ENCODE results near the gene C1orf116. TPM values are rescaled to one million over a fixed set of nuclear protein-coding genes. Genes with fewer than 3 reads are reported as not detected.

Gene C1orf116
- total and polyA plus RNA-seq, 12 donors: 0.07 to 1.5 (median 0.64) TPM

DNA sequence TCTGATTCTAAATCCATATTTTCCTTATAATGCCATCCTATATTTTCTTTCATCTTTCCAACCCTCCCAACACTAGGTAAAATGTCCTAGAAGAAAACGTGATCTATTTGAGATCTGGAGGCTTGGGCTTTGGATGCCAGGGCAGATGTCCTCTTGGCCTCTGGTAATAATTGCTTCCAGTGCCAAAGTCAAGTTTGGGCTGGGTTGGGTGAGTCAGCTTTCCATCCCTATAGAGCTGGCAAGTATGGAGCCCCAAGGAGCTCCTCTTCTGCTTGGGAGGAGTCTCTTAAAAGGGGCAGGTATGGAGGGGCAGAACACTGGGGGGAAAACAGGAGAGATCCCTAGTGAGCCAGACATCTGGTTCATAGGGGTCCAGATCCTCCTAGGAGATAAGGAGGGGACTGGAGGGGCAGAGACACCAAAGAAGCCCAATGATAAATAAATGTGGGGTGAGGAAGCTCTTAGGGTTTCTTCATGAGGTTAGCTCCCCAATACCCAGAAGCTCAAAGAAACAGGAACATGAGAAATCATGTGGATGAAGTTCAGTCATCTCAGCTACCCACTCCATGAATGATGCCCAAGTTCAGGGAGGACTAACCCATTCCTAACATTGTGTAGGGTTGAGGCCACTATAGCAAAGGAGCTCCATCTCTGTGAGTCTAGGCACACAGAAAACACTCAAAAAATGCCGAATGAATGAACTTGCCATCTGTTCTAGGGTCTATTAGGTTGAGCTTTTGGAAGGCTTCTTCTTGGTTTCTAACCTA, 3.5 kb downstream of the C1orf116 start:
- DNase-seq (no peak), ATAC-seq (no peak)
- intact Hi-C loops (cut with DNase I): no loop called here
- no peaks in the 10 kb centered on the region for H3K9me3 ChIP-seq
- no peak overlapping the region for H3K4me3 ChIP-seq
- 89 to 94% methylated on average over 2 of the region's 2 CpGs for WGBS, 2 donors
- peaks cover 0 to 16% (median 5%) of the 10 kb centered on the region in 7 donors for H3K27me3 ChIP-seq
- H3K4me1 ChIP-seq: peaks cover 2 to 47% (median 21%) of the 10 kb centered on the region in 9 donors
- no peaks in the 10 kb centered on the region for H3K36me3 ChIP-seq
- H3K27ac ChIP-seq: no peak overlapping the region
- TF ChIP-seq, protein P1, sequence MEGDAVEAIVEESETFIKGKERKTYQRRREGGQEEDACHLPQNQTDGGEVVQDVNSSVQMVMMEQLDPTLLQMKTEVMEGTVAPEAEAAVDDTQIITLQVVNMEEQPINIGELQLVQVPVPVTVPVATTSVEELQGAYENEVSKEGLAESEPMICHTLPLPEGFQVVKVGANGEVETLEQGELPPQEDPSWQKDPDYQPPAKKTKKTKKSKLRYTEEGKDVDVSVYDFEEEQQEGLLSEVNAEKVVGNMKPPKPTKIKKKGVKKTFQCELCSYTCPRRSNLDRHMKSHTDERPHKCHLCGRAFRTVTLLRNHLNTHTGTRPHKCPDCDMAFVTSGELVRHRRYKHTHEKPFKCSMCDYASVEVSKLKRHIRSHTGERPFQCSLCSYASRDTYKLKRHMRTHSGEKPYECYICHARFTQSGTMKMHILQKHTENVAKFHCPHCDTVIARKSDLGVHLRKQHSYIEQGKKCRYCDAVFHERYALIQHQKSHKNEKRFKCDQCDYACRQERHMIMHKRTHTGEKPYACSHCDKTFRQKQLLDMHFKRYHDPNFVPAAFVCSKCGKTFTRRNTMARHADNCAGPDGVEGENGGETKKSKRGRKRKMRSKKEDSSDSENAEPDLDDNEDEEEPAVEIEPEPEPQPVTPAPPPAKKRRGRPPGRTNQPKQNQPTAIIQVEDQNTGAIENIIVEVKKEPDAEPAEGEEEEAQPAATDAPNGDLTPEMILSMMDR (IDR thresholded peaks at IDR 0.05): no peak

DNA sequence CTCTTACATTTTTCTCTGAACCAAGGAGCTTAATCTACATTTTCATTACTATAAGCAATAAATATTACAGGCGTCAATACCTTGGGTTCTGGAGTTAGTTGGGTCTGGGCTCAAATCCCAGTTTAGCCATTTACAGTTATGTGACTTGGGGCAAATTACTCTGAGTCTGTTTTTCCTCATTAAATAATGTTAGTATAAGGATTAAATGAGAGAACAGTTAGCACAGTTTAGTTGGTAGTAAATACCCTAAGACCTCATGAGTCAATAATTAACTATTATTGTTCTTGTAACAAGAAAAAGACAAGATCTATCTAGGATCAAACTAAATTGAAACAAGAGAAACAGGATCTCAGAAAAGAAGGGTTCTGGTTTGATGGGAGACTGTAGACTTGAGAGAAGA, 4.6 kb downstream of the C1orf116 start:
- ATAC-seq (no peak), DNase-seq (no peak)
- H3K9me3 ChIP-seq: no peaks in the 10 kb centered on the region
- TF ChIP-seq, protein P1 (IDR thresholded peaks at IDR 0.05): no peak
- H3K27me3 ChIP-seq: peaks cover 0 to 16% (median 5%) of the 10 kb centered on the region in 7 donors
- WGBS, 2 donors: 90 to 93% methylated on average over 1 of the region's 1 CpG
- intact Hi-C loops (cut with DNase I): no loop called here
- peaks cover 2 to 57% (median 24%) of the 10 kb centered on the region in 9 donors for H3K4me1 ChIP-seq
- H3K27ac ChIP-seq: no peak overlapping the region
- no peaks in the 10 kb centered on the region for H3K36me3 ChIP-seq
- no peak overlapping the region for H3K4me3 ChIP-seq

DNA sequence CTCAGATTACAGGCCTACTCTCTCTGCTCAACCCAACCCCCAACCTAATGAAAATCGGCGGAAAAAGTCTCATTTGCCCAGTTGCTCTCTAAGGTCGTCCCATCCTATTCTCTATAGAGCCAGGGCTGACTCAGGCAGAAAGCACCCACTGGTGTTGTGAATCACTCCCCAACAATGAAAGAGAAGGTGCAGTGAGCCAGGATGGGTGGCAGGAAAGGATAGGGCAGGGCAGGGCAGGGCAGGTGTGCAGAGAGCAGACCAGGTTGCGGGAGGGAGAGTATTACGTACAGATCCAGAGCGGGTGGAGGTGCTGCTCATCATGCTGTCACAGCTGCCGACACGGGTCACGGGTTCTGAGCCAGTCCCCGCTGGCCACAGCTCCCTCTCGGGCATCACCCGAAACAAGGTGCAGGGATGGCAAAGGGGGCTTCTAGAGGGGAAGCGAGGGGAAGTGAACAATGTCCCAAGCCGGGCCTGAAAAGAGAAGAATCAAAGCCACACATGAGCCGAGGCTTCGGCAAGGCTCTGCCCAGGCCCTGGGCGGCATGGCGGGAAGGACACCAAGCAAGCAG, 5.3 kb downstream of the C1orf116 start:
- Histone ChIP-seq H3K9me3 (no peaks in the 10 kb centered on the region), H3K4me3 (no peak overlapping the region), H3K36me3 (no peaks in the 10 kb centered on the region), H3K27ac (peak overlapping the region in 2 of 10 donors; percentile 92 to 96), H3K27me3 (peaks cover 0 to 16% (median 5%) of the 10 kb centered on the region in 7 donors), H3K4me1 (peaks cover 2 to 58% (median 29%) of the 10 kb centered on the region in 9 donors)
- whole genome bisulfite sequencing, 2 donors: 93 to 97% methylated on average over 18 of the region's 18 CpGs
- DNase-seq (no peak), ATAC-seq (no peak)
- intact Hi-C loops (cut with DNase I): no loop called here
- TF ChIP-seq, protein P1 (IDR thresholded peaks at IDR 0.05): no peak

DNA sequence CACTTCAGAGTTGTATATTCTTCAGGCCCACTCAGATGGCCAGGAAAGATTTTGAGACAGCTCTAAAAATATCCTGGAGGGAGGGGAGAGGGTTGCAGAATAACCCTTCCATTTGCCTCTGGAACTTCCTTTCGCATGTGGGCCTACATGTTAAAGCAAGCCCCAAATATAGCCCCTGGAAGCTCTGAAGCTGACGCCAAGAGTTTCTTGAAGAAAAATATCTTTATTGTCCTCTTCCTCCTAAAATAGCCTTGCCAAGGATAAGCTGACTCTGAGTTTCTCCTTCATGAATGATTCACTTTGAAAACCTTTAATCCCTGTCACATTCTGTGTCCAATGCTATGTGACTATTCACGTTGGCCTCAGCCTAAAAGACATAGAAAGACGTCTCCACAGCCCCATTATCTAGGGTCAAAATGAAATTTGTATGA, 6.4 kb downstream of the C1orf116 start:
- WGBS, 2 donors: 23 to 24% methylated on average over 4 of the region's 4 CpGs
- H3K4me1 ChIP-seq: peaks cover 2 to 57% (median 30%) of the 10 kb centered on the region in 9 donors
- H3K9me3 ChIP-seq: no peaks in the 10 kb centered on the region
- peaks cover 0 to 10% (median 4%) of the 10 kb centered on the region in 7 donors for H3K27me3 ChIP-seq
- DNase-seq: no peak
- H3K27ac ChIP-seq: peak overlapping the region; percentile 4 to 96 (median 90)
- TF ChIP-seq, protein P1 (IDR thresholded peaks at IDR 0.05): no peak
- peak in 1 of 8 donors; percentile 22 for ATAC-seq
- H3K4me3 ChIP-seq: no peak overlapping the region
- intact Hi-C loops (cut with DNase I): no loop called here
- no peaks in the 10 kb centered on the region for H3K36me3 ChIP-seq
